Measurements from ENCODE around the gene MEPE.
A peak's percentile ranks its signal among the peaks of the same experiment; 100 is the strongest.

MEPE gene

DNA sequence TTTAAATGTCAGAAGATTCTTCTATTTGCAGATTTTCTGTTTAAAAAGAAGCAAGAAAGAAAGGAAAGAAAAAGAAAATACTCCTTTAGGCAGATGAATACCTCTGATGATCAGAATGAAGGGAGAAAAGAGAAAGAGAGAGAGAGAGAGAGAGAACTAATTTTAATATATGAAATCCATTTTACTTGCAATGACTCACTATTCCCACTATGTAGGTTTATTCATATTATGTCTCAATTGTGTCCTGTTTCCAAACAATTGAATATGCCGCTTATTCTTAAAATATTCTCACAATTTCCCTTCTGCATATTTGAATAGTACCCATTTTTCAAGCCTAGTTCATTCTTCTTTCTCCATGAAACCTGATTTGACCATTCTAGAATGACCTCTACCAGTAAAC, 11.7 kb downstream of the MEPE start:
- DNase-seq = no peak

DNA sequence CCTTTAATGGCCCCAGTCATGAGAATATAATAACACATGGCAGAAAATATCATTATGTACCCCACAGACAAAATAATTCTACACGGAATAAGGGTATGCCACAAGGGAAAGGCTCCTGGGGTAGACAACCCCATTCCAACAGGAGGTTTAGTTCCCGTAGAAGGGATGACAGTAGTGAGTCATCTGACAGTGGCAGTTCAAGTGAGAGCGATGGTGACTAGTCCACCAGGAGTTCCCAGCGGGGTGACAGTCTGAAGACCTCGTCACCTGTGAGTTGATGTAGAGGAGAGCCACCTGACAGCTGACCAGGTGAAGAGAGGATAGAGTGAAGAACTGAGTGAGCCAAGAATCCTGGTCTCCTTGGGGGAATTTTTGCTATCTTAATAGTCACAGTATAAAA, 13.5 kb downstream of the MEPE start:
- no peak for DNase-seq

DNA sequence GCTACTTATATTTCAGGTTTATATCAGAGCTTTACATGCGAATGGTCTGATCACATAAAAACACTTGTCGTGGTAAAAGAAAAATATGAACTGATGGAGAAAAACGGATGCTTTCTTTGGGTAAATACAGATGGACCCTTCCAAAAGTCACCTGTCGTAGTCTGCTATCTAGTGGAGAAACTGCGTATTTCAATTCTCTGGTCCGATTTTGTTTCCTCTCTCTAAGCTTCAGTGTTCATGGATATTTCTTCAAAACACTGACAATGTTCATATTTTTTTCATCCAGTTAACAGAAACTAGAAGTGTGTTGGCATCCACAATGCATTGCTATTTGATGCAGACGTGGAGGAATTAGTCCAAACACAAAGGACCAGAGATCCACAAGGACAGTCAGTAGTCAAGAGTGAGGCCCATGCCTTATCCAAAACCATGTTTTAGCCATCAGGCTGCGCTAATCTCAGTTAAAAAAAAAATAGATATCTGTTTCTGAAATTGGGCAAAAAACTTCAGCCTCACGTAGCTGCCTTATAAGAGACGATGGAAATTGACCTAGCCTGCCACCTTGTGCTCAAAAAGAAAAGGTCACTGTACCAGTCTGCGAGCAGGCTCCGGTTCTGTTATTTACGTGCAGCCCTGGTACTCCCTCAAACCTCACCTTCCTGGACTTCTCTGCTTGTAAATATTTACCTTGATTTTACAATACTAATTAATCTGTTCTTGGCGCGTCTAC, 16.0 kb downstream of the MEPE start:
- peak; percentile 54 for DNase-seq

GRCh38 chr4:87849612-87850011, 16.8 kb downstream of the MEPE start:
- DNase-seq = no peak

GRCh38 chr4:87851332-87851731, 18.6 kb downstream of the MEPE start:
- DNase-seq = no peak

- no peak for DNase-seq
These were observed 19.2 kb downstream of the MEPE start for GRCh38 chr4:87851953-87852352.

DNA sequence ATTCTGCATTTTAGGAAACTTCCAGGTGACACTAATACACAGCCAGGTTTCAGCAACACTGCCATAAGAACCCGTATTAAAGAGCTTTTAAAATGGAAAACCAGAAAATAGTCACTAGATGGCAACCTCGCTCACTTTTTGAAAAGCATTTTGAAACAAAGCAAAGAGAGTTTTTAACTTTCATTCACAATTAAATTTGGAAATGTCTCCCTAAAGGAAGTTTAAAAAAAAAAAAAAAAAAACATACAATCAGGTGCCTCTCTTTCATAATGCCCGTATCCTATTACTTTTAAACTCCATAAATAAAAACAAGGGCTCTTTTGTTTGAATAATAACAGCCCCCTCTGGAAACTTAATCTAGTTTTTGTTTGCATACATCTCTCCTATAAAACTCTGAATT, 20.3 kb downstream of the MEPE start:
- DNase-seq = peak; percentile 53

- DNase-seq = no peak
These were observed 21.1 kb downstream of the MEPE start for GRCh38 chr4:87853891-87854290.

- no peak for DNase-seq
These were observed 22.8 kb downstream of the MEPE start for GRCh38 chr4:87855559-87855958.

DNA sequence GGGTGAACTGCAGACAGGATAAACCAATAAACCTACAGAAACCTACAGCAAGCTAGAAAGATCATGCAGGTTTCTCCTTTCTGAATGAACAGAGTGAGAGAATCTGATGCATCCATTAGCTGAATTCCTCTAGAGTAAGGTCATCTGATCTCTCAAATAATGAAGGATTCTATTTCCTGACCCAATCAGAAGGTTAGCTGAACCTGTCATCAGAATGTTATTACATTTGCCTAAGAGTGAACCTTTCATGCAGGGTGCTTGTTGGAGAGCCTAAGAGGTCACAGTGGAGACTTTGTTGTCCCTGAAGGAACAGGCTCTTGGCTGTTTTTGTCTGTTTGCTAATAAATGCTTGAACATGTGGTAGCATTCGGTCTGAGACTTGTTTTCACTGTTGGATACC, 24.0 kb downstream of the MEPE start:
- no peak for DNase-seq

- DNase-seq = no peak
These were observed 25.0 kb downstream of the MEPE start for GRCh38 chr4:87857789-87858188.

- DNase-seq = no peak
These were observed 29.5 kb downstream of the MEPE start for GRCh38 chr4:87862236-87862635.

- no peak for DNase-seq
These were observed 30.7 kb downstream of the MEPE start for GRCh38 chr4:87863486-87863885.

GRCh38 chr4:87864321-87864720, 31.6 kb downstream of the MEPE start:
- DNase-seq = no peak

GRCh38 chr4:87865288-87865687, 32.5 kb downstream of the MEPE start:
- DNase-seq = peak; percentile 50

DNA sequence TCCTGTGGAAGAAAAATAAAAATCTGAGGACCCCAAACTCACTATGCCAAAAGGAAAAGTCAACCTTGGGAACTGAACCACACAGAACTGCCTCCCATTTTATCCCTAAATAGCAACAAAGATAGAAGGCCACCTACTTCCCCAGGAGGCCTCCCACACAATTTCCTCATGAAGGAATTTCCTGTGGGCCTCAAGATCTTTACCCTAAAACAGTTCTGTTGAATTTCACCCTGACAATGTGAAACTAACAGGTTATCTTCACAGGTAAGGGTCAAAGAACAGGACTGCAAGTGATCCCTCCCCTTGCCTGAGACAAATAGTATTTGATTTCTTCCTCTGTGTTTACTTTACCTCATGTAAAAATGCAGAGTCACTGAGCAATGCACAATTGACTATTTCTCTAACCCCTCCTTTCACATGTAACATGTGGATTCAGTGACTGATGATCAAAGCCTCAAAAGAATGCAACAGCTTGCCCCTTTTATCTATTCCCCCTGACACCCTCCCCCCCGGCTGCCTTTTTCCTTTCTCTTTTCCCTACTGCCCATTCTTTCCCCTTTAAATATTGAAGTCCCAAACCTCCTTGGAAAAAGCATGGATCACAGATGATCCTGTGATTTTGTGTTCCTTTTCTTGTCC, 33.3 kb downstream of the MEPE start:
- peak; percentile 11 for DNase-seq

GRCh38 chr4:87868522-87868921, 35.8 kb downstream of the MEPE start:
- DNase-seq = no peak

GRCh38 chr4:87872028-87872427, 39.3 kb downstream of the MEPE start:
- no peak for DNase-seq

- DNase-seq = no peak
These were observed 42.4 kb downstream of the MEPE start for GRCh38 chr4:87875191-87875590.

- DNase-seq = no peak
These were observed 47.3 kb downstream of the MEPE start for GRCh38 chr4:87880106-87880505.

- DNase-seq = no peak
These were observed 48.3 kb downstream of the MEPE start for GRCh38 chr4:87881115-87881514.

DNA sequence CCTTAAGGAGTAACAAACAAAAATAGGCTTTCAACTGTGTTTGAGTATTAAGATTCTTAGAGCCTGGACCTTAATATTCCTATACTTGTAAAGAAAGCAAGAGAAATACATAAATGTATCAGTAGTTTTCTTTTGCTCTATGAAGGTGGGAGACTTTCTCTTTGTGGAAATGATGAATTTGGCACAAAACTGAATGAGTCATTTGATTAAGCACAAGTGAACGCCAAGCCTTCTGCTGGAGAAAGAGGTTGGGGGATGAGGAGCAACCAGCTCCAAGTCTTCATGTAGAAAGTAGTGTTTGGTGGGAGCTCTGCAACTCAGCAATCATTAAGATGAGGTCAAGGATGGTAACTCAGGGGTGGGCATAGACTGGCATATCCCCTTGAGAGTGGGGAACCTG, 49.6 kb downstream of the MEPE start:
- no peak for DNase-seq

GRCh38 chr4:87882861-87883260, 50.1 kb downstream of the MEPE start:
- DNase-seq = no peak

- DNase-seq = no peak
These were observed 52.3 kb downstream of the MEPE start for GRCh38 chr4:87884976-87885549.

DNA sequence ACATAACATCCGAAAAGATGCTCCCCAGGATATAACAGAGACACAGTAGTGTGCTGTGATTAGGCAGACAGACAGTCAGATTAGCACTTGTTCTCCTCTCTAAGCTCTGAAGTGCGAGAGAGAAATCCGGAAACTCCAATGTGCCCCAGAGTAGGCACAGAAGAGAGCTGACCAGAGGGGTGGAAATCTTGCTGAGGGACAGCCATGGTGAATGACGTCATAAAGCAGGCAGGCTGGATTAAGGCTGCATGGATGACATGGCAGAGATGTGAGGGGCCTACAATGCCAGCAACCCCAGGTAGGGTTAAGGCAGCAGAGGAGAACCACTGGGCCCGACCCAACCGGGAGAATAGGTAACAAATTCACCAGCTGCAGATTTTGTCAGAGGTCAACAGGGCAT, 53.3 kb downstream of the MEPE start:
- no peak for DNase-seq
